GM21367 (cell line): ENCODE results near the gene HDAC11.

Experiments used
- ATAC-seq: cut with Tn5 transposase; IDR thresholded peaks from one replicate; pipeline ENCODE4 v1.9.1; 2021; ENCODE audit not compliant: unreplicated experiment

Gene HDAC11

DNA sequence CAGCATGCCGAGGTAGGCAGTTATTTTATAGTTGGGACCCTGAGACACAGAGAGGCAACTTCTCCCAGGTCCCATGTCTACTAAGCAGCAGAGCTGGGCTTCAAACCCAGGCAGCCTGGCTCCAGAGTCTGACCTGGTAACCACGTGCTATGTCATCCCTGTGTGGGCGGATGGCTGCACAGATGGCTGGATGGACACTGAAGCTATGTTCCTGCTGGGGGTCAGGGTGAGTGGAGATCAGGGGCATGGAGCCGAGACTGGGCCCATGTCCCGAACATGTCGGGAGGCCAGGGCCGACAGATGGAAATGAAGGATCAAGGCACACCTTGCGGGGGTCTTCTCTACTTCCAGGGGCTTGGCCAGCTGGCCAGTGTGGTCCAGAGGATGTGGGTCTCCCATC lies 59.6 kb downstream of the HDAC11 start:
- ATAC-seq = no peak

DNA sequence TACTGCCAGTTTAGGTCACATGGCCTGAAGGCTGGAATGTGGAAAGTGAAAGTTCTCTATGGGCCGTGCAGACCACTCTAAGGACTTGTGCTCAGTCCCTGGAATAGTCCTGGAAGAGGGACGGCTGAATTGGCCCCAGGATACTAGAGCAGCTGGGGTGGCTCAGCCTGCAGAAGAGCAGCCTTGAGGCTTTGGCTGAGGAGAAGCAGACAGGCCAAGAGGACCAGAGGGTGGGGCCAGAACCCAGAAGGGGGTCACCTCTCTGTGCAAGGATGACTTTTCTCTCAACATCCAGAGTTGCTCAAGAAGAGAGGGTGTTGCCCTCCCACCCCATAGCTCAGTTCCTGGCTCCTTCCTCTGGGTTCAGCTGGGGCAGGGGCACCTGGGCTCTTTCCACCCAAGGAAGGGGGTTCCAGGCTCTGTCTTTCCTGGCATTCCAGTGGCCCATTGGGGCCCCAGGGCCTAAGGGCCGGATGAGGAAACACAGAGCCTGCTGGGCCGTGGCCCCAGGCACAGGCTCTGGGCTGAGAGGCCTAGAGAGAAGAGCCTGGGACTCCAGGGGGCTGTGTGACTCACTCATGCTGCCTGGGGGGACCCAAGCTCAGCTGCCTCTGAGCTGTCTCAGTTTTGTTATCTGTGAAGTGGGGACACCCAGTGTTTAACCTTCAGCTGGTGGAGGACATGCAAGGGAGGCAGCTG lies 60.3 kb downstream of the HDAC11 start:
- ATAC-seq = no peak

DNA sequence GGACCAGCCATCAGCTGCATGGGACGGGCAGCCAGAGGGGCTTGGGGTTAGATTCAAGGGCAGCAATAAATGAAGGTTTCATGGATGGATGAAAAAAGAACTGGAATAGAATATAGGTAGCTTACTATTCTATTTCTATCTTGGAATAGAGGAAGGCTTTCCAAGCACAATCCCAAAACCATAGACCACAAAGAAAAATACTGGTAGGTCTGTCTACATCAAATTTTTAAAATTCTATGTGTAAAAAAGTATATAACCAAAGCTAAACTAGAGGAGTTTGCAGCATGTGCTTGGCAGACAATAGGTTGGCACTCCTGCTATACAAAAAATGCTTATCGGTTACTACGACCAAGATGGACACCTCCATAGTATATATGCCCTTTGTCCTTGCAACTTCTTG lies 61.6 kb downstream of the HDAC11 start:
- no peak for ATAC-seq

DNA sequence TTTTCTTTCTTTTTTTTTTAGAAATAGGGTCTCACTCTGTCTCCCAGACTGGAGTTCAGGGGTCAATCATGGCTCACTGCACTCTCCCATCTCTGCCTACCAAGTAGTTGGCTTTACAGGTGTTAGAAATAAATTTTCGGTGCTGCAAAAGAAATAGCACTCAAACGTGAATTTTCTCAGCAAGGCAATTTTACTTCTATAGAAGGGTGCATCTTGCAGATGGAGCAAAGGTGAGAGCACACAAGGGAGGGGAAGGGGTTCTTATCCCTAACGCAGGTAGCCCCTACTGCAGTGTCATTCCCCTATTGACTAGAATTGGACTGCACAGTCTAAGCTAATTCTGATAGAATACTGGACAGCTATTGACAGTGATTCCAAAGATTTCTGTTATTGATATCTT lies 62.0 kb downstream of the HDAC11 start:
- no peak for ATAC-seq

DNA sequence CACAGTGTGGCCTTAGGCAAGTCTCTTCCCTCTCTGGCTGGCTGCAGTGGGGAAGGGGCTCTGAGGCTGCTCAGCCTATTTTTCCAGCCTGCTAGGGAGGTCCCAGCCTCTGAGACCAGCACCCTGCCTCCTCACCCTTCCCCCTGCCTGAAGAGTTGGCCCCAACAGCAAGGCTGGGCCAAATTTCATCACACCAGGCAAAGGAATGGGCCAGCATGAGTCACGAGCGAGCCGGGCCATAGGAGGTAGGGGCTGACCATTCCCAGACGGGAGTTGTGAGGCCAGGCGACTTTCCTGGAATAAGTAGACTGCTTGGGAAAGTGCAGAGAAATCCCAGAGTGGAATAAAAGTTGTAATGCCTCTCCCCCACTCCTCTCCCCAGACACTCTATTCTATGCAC lies 63.1 kb downstream of the HDAC11 start:
- no peak for ATAC-seq

DNA sequence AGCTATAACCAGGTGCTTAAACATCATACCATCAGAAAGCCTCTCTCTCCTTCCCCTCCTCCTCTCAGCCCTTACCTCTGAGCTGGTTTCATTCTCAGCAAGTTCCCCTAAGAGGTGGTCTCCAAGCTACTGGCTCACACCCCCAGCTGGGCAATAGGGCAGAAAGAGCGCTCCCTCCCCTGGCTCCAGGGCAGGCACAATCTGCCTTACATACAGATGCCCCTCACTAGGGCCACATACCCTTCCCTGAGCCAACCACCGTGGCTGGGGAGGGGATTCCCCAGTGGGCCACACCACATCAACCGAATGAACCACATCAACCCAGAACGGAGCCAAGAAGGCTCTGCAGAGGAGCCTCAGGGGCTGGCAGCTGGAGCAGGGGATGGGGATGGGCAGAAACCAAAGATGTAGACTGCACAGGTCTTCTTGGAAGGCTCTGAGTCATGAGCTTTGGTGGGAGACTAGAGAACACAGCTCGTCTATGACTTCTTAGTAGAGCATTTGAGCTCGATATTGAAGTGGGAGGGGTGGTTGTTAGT lies 64.3 kb downstream of the HDAC11 start:
- no peak for ATAC-seq

DNA sequence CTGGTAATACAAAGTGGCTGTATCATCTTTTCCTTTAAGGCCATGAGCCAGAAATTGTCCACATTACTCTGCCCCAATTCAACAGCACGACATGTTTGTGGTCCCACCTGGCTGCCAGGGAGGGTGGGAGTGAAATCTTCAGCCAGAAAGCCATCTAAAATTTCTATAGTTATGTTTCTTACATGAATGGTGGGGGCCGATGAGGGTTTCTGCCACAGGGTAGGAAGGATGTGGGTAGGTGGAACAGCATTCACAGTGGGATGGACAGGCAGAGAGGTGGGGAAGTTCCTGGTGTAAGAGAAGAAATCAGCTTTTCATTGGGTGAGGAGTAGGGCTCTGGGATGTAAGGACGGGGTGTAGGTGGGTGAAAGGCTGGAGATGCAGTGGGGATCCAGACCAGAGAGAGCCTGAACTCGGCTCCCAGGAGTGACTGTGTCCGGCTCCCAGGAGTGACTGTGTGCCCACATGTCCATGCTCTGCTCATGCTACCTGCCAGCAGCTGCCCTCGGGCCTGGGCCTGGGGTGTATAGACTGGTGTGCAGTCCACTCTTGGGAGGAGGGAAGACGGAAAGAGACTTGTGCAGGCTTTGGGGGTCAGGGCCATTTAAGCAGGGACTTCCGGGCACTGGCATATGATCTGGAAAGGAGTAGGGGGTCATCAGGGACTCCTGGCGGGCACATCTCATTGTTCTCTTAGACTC lies 65.0 kb downstream of the HDAC11 start:
- no peak for ATAC-seq

DNA sequence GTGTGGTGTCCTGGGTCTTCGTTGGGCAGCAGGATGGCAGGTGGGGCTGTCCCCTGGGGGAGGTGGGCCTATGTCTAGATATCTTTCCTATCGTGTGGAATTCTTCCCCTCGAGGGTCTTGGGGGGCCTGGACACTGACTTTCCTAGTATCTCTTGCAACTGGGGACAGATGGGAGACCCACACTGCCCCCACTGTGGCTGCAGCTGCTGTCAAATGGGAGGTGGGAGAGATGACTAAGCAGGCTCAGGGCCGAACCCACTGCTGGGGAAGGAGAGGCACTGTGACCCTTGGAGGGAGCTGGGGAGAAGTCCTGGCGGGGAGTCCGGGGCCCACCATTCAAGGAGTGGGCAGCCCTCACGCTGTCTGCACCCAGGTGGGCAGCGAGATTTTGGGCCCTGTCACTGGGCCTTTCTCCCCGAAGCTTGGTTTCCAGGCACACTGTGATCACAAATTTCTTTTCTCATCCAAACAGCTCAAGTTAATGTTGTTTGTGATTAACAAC lies 65.9 kb downstream of the HDAC11 start:
- no peak for ATAC-seq

DNA sequence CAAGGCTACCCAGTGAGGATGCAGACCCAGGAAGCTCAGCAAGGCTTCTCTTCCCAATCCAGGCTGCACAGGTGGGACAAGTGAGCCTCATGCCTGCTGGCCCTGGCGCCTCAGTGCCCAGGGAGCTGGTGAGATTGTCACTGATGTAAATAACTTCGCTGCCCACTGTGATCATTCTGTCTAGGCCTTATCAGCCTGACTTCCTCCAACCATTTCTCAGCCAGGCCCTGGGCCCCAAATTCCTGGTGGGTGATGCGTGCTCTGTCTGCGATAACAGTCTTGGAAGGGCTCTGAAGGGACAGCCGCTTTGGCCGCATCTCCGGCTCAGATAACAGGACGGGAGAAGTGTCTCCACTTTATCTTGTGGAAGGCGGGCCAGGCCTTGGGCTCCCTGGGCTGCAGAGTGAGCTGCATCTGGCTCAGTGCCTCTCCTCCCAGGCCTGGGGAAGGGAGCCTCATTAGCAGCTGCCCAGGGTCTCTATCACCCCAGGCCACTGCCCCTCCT lies 66.6 kb downstream of the HDAC11 start:
- no peak for ATAC-seq

DNA sequence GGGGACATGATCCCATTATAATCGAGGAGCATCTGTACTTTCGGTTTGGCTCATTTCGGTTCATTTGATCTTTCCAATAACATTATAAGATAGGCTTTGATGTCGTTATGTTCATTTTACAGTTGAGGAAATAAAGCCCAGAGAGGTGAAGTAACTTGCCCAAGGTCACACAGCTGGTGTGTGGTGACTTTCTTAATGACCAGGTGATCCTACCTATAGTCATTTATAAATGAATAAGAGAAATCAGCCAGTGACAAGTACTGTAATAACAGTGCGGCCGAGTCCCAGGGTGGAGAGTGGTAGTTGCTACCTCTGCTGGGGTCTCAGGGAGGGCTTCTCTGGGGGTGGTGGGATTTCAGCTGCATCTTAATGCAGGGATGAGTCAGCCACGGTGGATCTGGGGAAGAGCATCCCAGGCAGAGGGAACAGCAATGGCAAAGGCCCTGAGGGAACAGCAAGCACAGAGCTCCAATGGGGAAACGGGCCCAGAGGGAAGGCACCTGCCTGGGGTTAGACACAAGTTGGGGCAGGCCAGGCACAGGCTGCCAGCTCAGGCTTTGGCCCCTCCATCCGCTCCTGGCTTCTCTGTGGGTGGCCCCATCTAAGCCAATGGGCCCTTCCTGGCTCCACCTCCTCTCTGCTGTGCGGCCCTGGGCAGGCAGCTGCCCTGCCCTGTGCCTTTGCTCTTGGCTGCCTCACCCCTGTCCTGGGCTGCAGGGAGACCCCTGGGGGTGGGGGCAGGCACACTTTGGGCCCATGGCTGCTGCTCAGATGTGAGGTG lies 67.7 kb downstream of the HDAC11 start:
- no peak for ATAC-seq

DNA sequence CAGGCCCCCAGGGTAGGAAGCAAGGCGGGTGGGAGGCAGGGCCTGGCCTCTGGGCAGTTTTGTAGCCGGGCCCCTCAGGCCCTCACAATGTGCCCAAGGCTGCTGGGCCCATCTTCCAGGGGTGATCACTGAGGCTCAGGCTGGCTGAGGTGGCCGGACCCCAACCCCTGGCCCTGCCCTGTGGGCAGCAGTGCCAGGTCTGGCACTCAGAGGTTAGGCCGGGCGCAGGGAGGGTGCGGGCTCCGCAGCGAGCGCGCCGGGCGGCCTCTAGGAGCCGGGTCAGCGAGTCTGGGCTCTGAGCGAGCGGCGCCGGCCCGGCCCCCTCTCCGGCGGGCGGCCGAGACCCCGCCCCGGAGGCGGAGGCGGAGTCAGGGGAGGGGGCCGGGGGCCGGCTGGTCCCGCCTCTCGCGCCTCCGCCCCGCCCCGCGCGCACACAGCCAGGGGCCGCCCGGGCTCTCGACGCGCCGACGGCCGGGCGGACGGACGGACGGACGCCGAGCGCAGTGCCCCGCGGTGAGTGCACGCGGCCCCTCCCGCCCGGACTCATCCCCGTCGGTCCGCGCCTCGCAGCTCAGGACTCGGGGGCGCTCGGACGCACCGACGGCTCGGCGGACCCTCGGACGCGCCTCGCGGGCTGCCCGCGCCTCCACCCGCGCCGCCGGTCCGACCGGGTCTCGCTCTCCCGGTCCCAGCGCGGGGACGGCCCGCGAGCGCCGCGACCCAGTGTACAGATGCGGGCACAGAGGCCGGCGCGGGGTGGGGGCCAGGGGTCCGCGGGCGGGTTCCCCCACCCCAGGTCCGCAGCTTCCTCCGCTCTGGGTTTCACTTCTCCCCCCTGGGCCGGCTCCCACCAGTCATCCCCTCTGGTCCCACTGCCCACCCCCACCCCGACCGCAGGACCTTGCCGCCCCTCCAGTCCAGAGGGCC lies 68.9 kb downstream of the HDAC11 start, which contains the start of gene FBLN2:
Gene FBLN2, plus strand, starts transcription at position 430 of the 927 bp plus-strand sequence. CDS start 21,231 bp downstream, outside the sequence.
- no peak for ATAC-seq

DNA sequence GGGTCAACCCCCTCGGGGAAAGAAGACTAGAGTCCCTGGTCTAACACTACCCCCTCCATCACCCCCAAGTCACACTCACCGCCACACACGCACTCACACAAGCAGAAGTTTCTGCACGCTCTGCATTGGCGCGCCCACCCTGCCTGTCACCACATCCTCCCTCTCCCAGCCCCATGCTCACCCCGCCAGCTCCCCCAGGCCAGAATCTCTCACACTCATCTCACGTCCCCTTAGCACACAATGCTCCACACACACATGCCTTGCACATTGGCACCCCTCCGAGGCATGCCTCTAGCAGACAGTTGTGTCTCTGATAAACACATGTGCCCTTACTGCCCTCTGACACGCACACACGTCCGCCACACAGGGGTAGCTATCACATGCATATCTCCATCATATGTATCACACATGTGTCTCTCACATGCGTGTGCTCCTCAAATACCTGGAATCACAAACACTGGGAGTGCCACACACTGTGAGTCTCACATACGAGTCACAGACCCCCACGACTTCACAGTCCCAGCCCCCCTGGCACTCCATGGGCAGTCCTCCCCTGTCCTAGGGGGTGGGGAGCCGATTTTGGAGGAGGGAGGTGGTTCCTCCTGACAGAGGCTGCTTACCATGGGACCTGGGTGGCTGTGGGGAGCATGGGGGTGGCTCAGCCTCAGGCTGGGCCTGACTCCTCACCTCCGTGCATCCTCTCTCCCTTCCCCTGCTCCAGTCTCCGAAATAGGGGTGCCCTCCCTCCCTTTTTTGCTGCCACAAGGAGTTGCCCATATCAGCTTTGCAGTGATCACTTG lies 69.7 kb downstream of the HDAC11 start:
- no peak for ATAC-seq

DNA sequence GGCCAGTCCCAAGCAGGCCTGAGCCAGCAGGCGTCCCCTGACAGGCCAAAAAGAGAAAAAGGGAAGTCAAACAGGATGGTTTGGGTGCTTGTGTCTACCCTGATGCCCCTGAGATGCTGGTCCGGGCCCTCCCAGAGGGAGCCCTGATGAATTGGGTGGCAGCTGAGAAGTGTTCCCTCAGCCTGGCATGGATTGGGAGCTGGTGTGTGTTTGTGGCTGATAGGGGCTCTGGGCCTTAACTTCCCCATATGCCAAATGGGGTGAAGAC lies 70.3 kb downstream of the HDAC11 start:
- ATAC-seq = no peak

DNA sequence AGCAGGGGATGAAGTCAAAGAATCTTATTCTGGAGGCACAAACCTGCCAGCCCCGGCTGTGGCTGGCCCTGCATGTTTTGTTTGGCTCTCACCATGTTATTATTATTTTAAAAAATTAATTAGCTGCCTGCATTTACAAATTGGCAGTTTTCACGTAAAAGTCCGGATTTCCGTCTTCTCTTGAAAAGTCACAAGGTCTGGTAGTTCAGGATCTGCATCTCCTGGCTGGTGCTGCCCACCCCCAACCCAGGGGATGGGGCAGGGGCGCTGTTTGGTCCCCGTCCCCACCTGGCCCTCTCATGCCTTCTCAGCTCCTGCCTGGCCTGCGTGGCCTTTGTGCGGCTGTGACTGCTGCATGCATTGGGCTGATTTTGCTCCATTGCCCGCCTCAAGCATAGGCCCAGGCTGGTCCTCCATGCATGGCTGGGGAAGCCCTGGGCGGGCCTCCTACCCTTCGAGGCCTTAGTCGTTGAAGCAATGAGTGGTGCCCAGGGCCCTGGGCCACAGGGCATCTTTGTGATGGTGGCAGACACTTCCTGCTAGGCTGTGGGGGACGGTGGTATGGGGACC lies 70.8 kb downstream of the HDAC11 start:
- no peak for ATAC-seq

DNA sequence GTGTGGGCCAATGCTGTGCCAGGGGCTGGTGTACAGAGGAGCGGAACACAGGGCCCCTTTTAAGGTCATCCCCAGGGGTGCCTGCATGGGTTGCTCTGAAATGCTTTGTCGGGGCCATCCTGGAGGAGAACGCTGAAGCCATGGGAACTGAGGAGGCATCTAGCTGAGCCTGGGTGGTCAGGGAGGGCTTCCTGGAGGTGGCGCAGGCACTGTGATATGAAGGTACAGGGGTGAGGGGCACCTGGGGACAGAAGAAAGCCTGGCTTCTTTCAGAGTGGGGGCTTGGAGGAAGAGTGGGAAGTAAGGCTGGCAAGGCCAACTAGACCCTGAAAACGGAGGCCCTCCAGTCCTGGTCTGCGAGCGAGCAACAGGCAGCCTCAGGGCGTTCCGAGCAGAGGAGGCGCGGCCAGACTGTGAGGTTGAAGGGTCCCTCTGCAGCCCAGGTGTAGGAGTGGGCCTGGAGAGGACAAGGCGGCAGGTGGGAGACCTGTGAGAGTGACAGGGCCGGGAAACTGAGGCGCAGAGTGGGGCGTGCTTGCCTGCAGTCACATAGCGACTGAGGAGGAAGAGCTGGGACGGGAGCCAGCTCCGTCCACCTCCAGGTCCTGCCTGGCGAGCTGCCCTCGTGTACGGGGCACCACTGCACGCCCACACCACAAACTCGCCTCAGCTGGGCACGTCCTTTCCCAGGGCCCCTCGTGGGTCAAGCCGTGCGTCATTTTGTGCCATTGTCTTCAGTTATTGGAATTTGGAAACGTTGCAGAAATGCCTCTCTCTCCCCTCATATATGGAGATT lies 72.9 kb downstream of the HDAC11 start:
- ATAC-seq = no peak

DNA sequence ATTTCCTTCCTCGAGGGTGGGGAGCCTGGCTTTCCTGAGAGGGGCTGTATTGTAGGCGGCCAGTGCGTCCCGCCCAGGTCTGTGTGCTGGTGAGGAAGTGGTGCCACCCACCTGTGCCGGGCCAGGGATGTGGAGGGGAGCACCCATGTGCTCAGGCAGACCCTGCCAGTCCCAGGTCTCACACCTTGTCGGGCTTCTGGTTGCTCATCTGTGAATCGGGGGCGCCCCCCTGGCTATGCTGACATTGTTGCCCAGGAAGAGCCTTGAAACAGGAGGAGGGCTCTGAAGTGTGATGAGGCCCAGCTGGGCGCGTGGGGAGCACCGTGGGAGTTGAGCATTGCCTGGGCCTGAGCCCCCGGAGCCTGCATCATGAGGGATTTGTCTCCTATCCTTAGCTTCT lies 73.6 kb downstream of the HDAC11 start:
- no peak for ATAC-seq

DNA sequence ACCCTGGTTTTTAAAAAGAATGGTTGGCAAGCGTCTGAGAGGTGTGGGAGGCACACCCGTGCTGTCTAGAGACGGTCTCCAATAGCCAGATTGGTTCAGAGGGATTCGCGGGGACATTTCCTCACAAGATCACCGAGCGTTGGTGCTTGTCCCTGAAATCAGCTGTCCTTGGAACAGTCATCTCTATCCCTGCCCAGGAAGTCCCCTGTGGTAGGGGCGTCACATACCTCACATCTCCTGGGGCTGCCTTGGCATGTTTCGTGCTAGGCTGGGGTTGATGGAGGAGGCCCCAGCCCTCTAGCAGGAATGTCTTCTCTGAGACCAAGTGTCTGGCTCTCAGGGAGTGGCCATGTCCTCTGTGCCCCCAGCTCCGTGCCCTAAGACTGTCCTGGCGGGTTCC lies 75.6 kb downstream of the HDAC11 start:
- ATAC-seq = no peak
